ENCODE data around the gene FBXW12.

DNA sequence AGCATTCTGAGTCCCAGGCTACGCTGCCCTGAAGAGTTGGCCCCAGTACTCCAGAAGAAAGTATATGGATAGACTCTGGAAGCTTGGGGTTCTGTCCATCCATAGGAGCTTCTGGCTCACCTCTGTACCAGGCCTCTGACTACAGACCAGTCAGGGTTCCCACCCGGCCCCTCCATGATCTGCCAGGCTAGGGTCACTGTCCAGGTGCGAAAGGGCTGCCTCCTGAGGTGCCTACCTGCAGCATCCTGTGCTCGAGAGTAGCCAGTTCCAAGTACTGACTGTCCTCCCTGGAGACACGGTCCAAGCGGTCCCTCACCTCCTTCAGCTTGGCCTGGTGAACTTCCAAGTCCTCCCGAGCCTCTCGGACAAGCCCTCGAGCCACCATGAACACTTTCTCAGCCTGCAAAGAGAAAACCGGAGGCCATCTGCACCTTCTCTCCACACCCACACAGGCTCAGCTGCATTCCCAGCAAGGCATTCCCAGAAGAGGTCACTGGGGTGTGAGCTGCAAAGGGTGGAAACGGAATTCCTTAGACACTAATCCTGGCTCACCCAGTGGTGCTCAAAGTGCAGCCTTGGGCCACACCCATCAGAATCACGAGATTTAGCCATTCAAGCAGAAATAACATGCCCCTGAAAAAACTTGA is 61.6 kb downstream of the FBXW12 start:
- TF ChIP-seq MXI1 (IDR thresholded peaks at IDR 0.05; ENCODE audit: low read depth, low read length), result no peak
- no peak for TF ChIP-seq CTCF (IDR thresholded peaks at IDR 0.05)
- no peak for TF ChIP-seq FOXM1 (IDR thresholded peaks at IDR 0.05; ENCODE audit: low read depth)
- TF ChIP-seq EP300 (IDR thresholded peaks at IDR 0.05; ENCODE audit: borderline replicate concordance in 1 of 2, low read depth in 1 of 2, low read length in 1 of 2), result no peak
- TF ChIP-seq, protein P1, sequence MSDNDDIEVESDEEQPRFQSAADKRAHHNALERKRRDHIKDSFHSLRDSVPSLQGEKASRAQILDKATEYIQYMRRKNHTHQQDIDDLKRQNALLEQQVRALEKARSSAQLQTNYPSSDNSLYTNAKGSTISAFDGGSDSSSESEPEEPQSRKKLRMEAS (IDR thresholded peaks at IDR 0.05; ENCODE audit: low read depth), result no peak
- TF ChIP-seq RFX5 (IDR thresholded peaks at IDR 0.05; ENCODE audit: low read length), result no peak
- TF ChIP-seq, protein P2, sequence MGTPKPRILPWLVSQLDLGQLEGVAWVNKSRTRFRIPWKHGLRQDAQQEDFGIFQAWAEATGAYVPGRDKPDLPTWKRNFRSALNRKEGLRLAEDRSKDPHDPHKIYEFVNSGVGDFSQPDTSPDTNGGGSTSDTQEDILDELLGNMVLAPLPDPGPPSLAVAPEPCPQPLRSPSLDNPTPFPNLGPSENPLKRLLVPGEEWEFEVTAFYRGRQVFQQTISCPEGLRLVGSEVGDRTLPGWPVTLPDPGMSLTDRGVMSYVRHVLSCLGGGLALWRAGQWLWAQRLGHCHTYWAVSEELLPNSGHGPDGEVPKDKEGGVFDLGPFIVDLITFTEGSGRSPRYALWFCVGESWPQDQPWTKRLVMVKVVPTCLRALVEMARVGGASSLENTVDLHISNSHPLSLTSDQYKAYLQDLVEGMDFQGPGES (IDR thresholded peaks at IDR 0.05; ENCODE audit: low read depth, low read length), result no peak
- TF ChIP-seq ELF1 (IDR thresholded peaks at IDR 0.05), result no peak
- no peak for TF ChIP-seq EZH2phosphoT487 (IDR thresholded peaks at IDR 0.05; ENCODE audit: borderline replicate concordance, low read depth)

All from SK-N-SH (cell line).